ENCODE results near the gene HRH1. TPM values are rescaled to one million over a fixed set of nuclear protein-coding genes. Genes with fewer than 3 reads are reported as not detected.

Gene HRH1
- total and polyA plus RNA-seq, 2 of the 13 experiments (the other 11 are each of a cell fraction or from before 2014, with no cell fraction given): not detected

- intact Hi-C loops (cut with micrococcal nuclease; ENCODE audit: unreplicated experiment): no loop called here
- no peaks in the 10 kb centered on the region for H3K9me3 ChIP-seq (ENCODE audit: low read length)
- no peak overlapping the region for H3K4me2 ChIP-seq (ENCODE audit: low read depth, low read length)
- ChIA-PET CTCF (ENCODE audit: low intra/inter-chr PET ratio, low total read pairs) (no interaction called here), POLR2A (no interaction called here)
- no peaks in the 10 kb centered on the region for H3K36me3 ChIP-seq (replicated peaks in 1 of 2; ENCODE audit: control insufficient read depth in 1 of 2, insufficient read depth in 2 of 2, low read length in 2 of 2)
- ATAC-seq (no peak), DNase-seq (ENCODE audit: low spot score) (no peak), FAIRE-seq (no peak)
- WGBS (ENCODE audit: low lambda C conversion rate): 13% methylated on average over 6 of the region's 6 CpGs
- H4K20me1 ChIP-seq (ENCODE audit: insufficient read depth, low read length): no peaks in the 10 kb centered on the region
- H2AFZ ChIP-seq (ENCODE audit: low read length): no peak overlapping the region
- H3K4me3 ChIP-seq (replicated peaks in 1 of 3; ENCODE audit: insufficient read depth in 1 of 3, low read depth in 2 of 3, low read length in 3 of 3): no peak overlapping the region
- H3K9ac ChIP-seq (ENCODE audit: insufficient read depth, low read depth, low read length): no peak overlapping the region
- H3K27me3 ChIP-seq (ENCODE audit: control insufficient read depth in 1 of 2, insufficient read depth in 2 of 2, low read length in 2 of 2): peaks cover 0 to 27% of the 10 kb centered on the region in 2 experiments; a peak in 2 of 5 replicates
- no peak overlapping the region for H3K27ac ChIP-seq (ENCODE audit: extremely low read length, insufficient read depth, low read length)
- in situ Hi-C loops (cut with HindIII; ENCODE audit: extremely low pct_ligation_motif_present, low pct_unique_long_range_greater_than_20kb): no loop called here
- no peaks in the 10 kb centered on the region for H3K79me2 ChIP-seq (ENCODE audit: insufficient read depth, low read length)
- H3K4me1 ChIP-seq (ENCODE audit: insufficient read depth, low read length): no peaks in the 10 kb centered on the region
- BruUV-seq (replicated peaks): no TSS peak
- TF ChIP-seq MEIS1 (CRISPR knock-in tag; IDR thresholded peaks at IDR 0.05; ENCODE audit: borderline replicate concordance) (no peak), TARDBP (CRISPR knock-in tag; IDR thresholded peaks at IDR 0.05) (no peak), CSRNP1 (CRISPR knock-in tag; IDR thresholded peaks at IDR 0.05) (no peak), NKX3-1 (CRISPR knock-in tag; IDR thresholded peaks at IDR 0.05) (no peak), AKAP8 (CRISPR knock-in tag; IDR thresholded peaks at IDR 0.05) (no peak), MYNN (CRISPR knock-in tag; IDR thresholded peaks at IDR 0.05; ENCODE audit: low read depth) (no peak), TCF7 (IDR thresholded peaks at IDR 0.05; ENCODE audit: low read depth) (no peak), NR2F2 (IDR thresholded peaks at IDR 0.05; ENCODE audit: borderline replicate concordance, low read depth) (no peak), ZNF326 (CRISPR knock-in tag; IDR thresholded peaks at IDR 0.05; ENCODE audit: borderline replicate concordance) (no peak), SRF (IDR thresholded peaks at IDR 0.05; ENCODE audit: low read depth, low read length) (no peak), ZNF687 (CRISPR knock-in tag; IDR thresholded peaks at IDR 0.05) (no peak), GZF1 (CRISPR knock-in tag; IDR thresholded peaks at IDR 0.05) (no peak), ZNF781 (CRISPR knock-in tag; IDR thresholded peaks at IDR 0.05; ENCODE audit: borderline replicate concordance, not compliant biosample characterization) (no peak), POLR2AphosphoS5 (IDR thresholded peaks at IDR 0.05; ENCODE audit: low read depth, low read length) (no peak), HNF1B (CRISPR knock-in tag; IDR thresholded peaks at IDR 0.05) (no peak), KAT2B (IDR thresholded peaks at IDR 0.05; ENCODE audit: borderline replicate concordance, low read depth, low read length) (no peak), ZNF674 (CRISPR knock-in tag; IDR thresholded peaks at IDR 0.05; ENCODE audit: low read depth) (no peak), HMG20A (CRISPR knock-in tag; IDR thresholded peaks at IDR 0.05; ENCODE audit: borderline replicate concordance) (no peak)
These were observed 58.5 kb downstream of the HRH1 start for GRCh38 chr3:11212784-11213183.
